ENCODE data around the gene MSANTD1. TPM values are rescaled to one million over a fixed set of nuclear protein-coding genes. Genes with fewer than 3 reads are reported as not detected.
A peak's percentile ranks its signal among the peaks of the same experiment; 100 is the strongest.

MSANTD1 gene
- total and polyA plus RNA-seq, 2 experiments from 2014 or later, result 0.37 to 2.7 TPM

- TF ChIP-seq CTCF (IDR thresholded peaks at IDR 0.05; ENCODE audit: low read depth, low read length), result no peak
- Histone ChIP-seq H3K27ac (no peak overlapping the region), H3K36me3 (no peaks in the 10 kb centered on the region), H3K4me1 (ENCODE audit: low read depth) (peaks cover 10% of the 10 kb centered on the region), H3K27me3 (no peaks in the 10 kb centered on the region), H3K9me3 (ENCODE audit: low read depth) (no peaks in the 10 kb centered on the region), H3K4me3 (no peak overlapping the region)
- DNase-seq (ENCODE audit: low read depth in 1 of 2, low spot score in 1 of 2), result no peak
Observed at GRCh38 chr4:3268395-3269104, 19.6 kb downstream of the MSANTD1 start.

GRCh38 chr4:3269105-3269927 lies 20.4 kb downstream of the MSANTD1 start:
- no peak for TF ChIP-seq CTCF (IDR thresholded peaks at IDR 0.05; ENCODE audit: low read depth, low read length)
- Histone ChIP-seq H3K4me3 (no peak overlapping the region), H3K27ac (no peak overlapping the region), H3K36me3 (no peaks in the 10 kb centered on the region), H3K9me3 (ENCODE audit: low read depth) (no peaks in the 10 kb centered on the region), H3K4me1 (ENCODE audit: low read depth) (peaks cover 7% of the 10 kb centered on the region), H3K27me3 (no peaks in the 10 kb centered on the region)
- no peak for DNase-seq (ENCODE audit: low read depth in 1 of 2, low spot score in 1 of 2)

- Histone ChIP-seq H3K27ac (no peak overlapping the region), H3K4me3 (no peak overlapping the region), H3K9me3 (ENCODE audit: low read depth) (no peaks in the 10 kb centered on the region), H3K36me3 (no peaks in the 10 kb centered on the region), H3K27me3 (no peaks in the 10 kb centered on the region), H3K4me1 (ENCODE audit: low read depth) (peaks cover 7% of the 10 kb centered on the region)
- TF ChIP-seq CTCF (IDR thresholded peaks at IDR 0.05; ENCODE audit: low read depth, low read length), result no peak
- no peak for DNase-seq (ENCODE audit: low read depth in 1 of 2, low spot score in 1 of 2)
Observed at GRCh38 chr4:3269991-3270611, 21.1 kb downstream of the MSANTD1 start.

- no peak for TF ChIP-seq CTCF (IDR thresholded peaks at IDR 0.05; ENCODE audit: low read depth, low read length)
- no peak for DNase-seq (ENCODE audit: low read depth in 1 of 2, low spot score in 1 of 2)
- no peaks in the 10 kb centered on the region for H3K27me3 ChIP-seq
Observed at GRCh38 chr4:3271131-3271530, 22.2 kb downstream of the MSANTD1 start.

GRCh38 chr4:3276986-3277385 lies 28.0 kb downstream of the MSANTD1 start:
- DNase-seq (ENCODE audit: low read depth in 1 of 2, low spot score in 1 of 2), result peak in 1 of 2 donors; percentile 71
- no peak for TF ChIP-seq CTCF (IDR thresholded peaks at IDR 0.05; ENCODE audit: low read depth, low read length)
- Histone ChIP-seq H3K4me3 (no peak overlapping the region), H3K27ac (no peak overlapping the region), H3K36me3 (no peaks in the 10 kb centered on the region), H3K4me1 (ENCODE audit: low read depth) (no peaks in the 10 kb centered on the region), H3K27me3 (no peaks in the 10 kb centered on the region), H3K9me3 (ENCODE audit: low read depth) (no peaks in the 10 kb centered on the region)

More at GRCh38 chr4:3271131-3271530, 22.2 kb downstream of the MSANTD1 start:
- Histone ChIP-seq H3K9me3 (ENCODE audit: low read depth) (no peaks in the 10 kb centered on the region), H3K4me1 (ENCODE audit: low read depth) (peaks cover 7% of the 10 kb centered on the region), H3K36me3 (no peaks in the 10 kb centered on the region), H3K4me3 (no peak overlapping the region), H3K27ac (no peak overlapping the region)

Data from cardiac muscle cell (in vitro differentiated cells and primary cell).